Measurements from ENCODE around the gene LRFN2.

The LRFN2 gene

GRCh38 chr6:40349901-40350746 is 237.0 kb downstream of the LRFN2 start:
- DNase-seq (ENCODE audit: low read depth in 3 of 3), result no peak

GRCh38 chr6:40349123-40349900 is 237.9 kb downstream of the LRFN2 start:
- no peak for DNase-seq (ENCODE audit: low read depth in 3 of 3)

- DNase-seq (ENCODE audit: low read depth in 3 of 3), result no peak
Measured at GRCh38 chr6:40348591-40348990, 238.6 kb downstream of the LRFN2 start.

GRCh38 chr6:40347571-40348011 is 239.6 kb downstream of the LRFN2 start:
- no peak for DNase-seq (ENCODE audit: low read depth in 3 of 3)

- no peak for DNase-seq (ENCODE audit: low read depth in 3 of 3)
Measured at GRCh38 chr6:40346246-40346645, 240.9 kb downstream of the LRFN2 start.

GRCh38 chr6:40344566-40345167 is 242.5 kb downstream of the LRFN2 start:
- DNase-seq (ENCODE audit: low read depth in 3 of 3), result no peak

GRCh38 chr6:40343877-40344565 is 243.1 kb downstream of the LRFN2 start:
- DNase-seq (ENCODE audit: low read depth in 3 of 3), result no peak

- no peak for DNase-seq (ENCODE audit: low read depth in 3 of 3)
Measured at GRCh38 chr6:40343318-40343876, 243.8 kb downstream of the LRFN2 start.

GRCh38 chr6:40342723-40343122 is 244.4 kb downstream of the LRFN2 start:
- no peak for DNase-seq (ENCODE audit: low read depth in 3 of 3)

GRCh38 chr6:40341726-40342125 is 245.4 kb downstream of the LRFN2 start:
- DNase-seq (ENCODE audit: low read depth in 3 of 3), result no peak

All from stimulated activated CD4-positive, alpha-beta T cell treated with anti-CD3 and anti-CD28 coated beads, TNF-alpha, amount 100 ng/mL, for 24 hours (primary cell).